ENCODE results near the gene ZMYM5.
"Not testable (repeated sequence)": the region's sequence is repeated elsewhere in the genome, so short reads cannot be mapped to it uniquely, and the experiment has no call there.

Gene ZMYM5

DNA sequence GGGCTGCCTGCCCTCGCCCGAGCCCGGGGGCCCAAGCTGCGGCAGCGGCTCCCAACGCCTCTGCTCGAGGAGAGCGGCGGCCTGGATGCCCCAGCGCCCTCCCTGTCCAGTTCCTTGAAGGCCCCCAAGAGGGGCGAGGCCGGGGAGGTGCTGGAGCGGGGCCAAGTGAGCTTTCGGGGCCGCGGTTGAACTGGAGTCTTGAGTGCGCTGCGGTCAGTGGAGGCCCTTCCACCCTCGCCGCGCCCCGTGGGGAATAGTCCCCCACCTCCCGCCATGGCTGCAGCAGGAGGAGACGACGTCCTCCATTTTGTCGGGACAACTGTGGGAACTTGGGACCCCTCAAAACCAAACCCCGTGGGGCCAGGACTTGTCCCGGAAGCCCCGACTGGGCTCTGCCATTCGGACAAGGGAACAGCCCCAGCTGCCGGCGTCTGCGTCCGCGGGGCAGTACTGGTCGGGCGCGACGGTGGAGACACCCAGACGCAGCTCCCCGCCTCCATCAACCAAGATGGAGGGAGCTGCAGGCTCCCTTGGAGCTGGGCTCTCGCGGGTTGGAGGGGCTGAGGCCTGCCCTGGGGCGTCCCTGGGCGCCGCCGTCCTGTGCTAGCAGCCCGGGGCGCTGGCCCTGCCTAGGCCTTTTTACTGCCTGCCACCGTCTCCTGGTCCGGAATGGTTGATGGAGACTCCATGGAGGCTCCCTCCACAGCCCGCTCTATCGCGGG, 736 bp upstream of the ZMYM5 start:
- Histone ChIP-seq H3K4me3 (ENCODE audit: low read depth in 1 of 5, low read length in 5 of 5) (peak overlapping the region in 4 of 5 donors; percentile 77 to 85 (median 78)), H3K9me3 (ENCODE audit: control insufficient read depth in 5 of 5, low read length in 5 of 5) (no peaks in the 10 kb centered on the region), H3K27ac (ENCODE audit: low read depth, low read length) (peak overlapping the region; percentile 92), H3K4me1 (ENCODE audit: control insufficient read depth in 5 of 5, insufficient read depth in 5 of 5, low read length in 5 of 5) (peaks cover 0 to 35% (median 22%) of the 10 kb centered on the region in 5 donors), H3K36me3 (ENCODE audit: control insufficient read depth in 5 of 5, insufficient read depth in 5 of 5, low read length in 5 of 5) (no peaks in the 10 kb centered on the region), H3K9ac (ENCODE audit: low read length in 5 of 5) (peak overlapping the region in 4 of 5 donors; percentile 66 to 93 (median 80)), H3K27me3 (ENCODE audit: control insufficient read depth in 5 of 5, insufficient read depth in 4 of 5, low read length in 5 of 5) (no peaks in the 10 kb centered on the region)

DNA sequence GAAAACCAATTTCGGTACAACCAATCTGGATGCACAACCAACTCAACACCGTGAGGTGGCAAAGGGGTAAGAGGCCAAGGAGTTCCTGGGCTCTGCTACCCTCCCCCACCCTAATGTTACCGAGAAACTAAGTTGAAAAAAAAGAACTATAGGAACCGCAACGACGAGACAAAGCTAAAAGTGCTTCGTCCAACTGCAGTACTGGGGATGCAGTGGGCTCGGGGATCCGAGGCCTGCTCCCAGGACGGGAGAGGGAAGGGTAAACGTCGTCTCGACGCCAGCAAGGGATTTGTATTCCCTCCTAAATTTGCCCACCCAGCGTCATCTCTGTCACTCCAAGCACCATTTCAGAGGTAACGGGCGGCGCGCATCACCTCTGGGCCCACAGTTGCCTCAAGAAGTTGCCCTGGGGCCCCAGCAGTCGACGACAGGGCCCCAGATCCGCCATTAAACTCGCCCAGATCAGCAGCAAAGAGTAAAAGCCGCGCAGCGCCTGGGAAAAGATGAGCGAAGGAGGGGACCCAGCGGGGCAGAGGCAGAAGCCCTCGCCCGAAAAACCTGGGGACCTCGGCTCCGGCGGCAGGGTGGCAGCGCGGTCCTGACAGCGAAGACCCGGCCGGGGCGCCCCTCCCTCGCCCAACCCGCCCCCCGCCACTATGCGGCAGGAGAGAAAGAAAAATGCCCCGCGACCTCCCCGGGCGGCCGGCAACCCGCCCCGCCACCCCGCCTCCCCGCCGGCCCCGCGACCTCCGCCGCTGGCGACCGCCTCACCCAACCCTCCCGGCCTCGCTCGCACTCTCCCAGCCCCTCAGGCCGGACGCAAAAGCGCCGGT, 752 bp downstream of the ZMYM5 start:
- peak overlapping the region; percentile 80 to 96 (median 93) for H3K9ac ChIP-seq (ENCODE audit: low read length in 5 of 5)
- peak overlapping the region; percentile 77 to 92 (median 88) for H3K4me3 ChIP-seq (ENCODE audit: low read depth in 1 of 5, low read length in 5 of 5)
- no peaks in the 10 kb centered on the region for H3K27me3 ChIP-seq (ENCODE audit: control insufficient read depth in 5 of 5, insufficient read depth in 4 of 5, low read length in 5 of 5)
- no peaks in the 10 kb centered on the region for H3K9me3 ChIP-seq (ENCODE audit: control insufficient read depth in 5 of 5, low read length in 5 of 5)
- H3K4me1 ChIP-seq (ENCODE audit: control insufficient read depth in 5 of 5, insufficient read depth in 5 of 5, low read length in 5 of 5) = peaks cover 0 to 35% (median 22%) of the 10 kb centered on the region in 5 donors
- H3K27ac ChIP-seq (ENCODE audit: low read depth, low read length) = peak overlapping the region; percentile 95
- peaks cover 0 to 6% (median 0%) of the 10 kb centered on the region in 5 donors for H3K36me3 ChIP-seq (ENCODE audit: control insufficient read depth in 5 of 5, insufficient read depth in 5 of 5, low read length in 5 of 5)

- H3K27ac ChIP-seq (ENCODE audit: low read depth, low read length) = peak overlapping the region; percentile 95
Measured at GRCh38 chr13:19861762-19862161, 1.7 kb downstream of the ZMYM5 start.

DNA sequence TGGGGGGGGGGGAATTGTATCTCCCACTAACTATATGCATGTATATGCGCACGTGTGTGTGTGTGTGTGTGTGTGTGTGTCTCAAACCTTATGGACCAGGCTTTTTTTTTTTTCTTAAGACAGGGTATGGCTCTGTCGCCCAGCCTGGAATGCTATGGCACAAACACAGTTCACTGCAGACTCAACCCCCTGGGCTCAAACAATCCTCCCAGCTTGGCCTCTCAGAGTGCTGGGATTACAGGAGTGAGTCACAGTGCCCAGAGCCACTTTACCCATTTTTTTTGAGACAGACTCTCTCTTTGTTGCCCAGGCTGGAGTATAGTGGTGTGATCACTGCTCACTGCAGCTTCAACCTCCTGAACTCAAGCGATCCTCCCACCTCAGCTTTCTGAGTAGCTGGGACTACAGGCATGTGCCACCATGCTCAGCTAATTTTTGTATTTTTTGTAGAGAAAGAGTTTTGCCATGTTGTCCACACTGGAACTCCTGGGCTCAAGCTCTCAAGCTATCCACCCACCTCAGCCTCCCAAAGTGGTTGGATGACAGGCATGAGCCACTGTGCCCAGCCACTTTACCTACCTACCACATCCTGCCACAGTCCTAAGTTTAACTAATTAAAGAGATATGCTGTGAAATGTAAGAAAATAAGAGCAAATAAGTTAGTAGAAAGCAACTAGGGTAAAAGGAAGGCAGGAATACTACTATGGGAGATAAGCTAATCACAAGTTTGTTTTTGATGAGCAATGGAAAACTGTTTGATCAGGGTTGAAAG, 2.4 kb downstream of the ZMYM5 start:
- Histone ChIP-seq H3K9ac (ENCODE audit: low read length in 5 of 5) (peak overlapping the region in 1 of 5 donors; percentile 62), H3K27me3 (ENCODE audit: control insufficient read depth in 5 of 5, insufficient read depth in 4 of 5, low read length in 5 of 5) (no peaks in the 10 kb centered on the region), H3K36me3 (ENCODE audit: control insufficient read depth in 5 of 5, insufficient read depth in 5 of 5, low read length in 5 of 5) (peaks cover 0 to 6% (median 0%) of the 10 kb centered on the region in 5 donors), H3K4me1 (ENCODE audit: control insufficient read depth in 5 of 5, insufficient read depth in 5 of 5, low read length in 5 of 5) (peaks cover 0 to 35% (median 22%) of the 10 kb centered on the region in 5 donors), H3K9me3 (ENCODE audit: control insufficient read depth in 5 of 5, low read length in 5 of 5) (no peaks in the 10 kb centered on the region), H3K27ac (ENCODE audit: low read depth, low read length) (peak overlapping the region; percentile 95), H3K4me3 (ENCODE audit: low read depth in 1 of 5, low read length in 5 of 5) (peak overlapping the region in 2 of 5 donors; percentile 4 to 92)

More at GRCh38 chr13:19861762-19862161, 1.7 kb downstream of the ZMYM5 start:
- Histone ChIP-seq H3K27me3 (ENCODE audit: control insufficient read depth in 5 of 5, insufficient read depth in 4 of 5, low read length in 5 of 5) (no peaks in the 10 kb centered on the region), H3K9ac (ENCODE audit: low read length in 5 of 5) (peak overlapping the region in 4 of 5 donors; percentile 59 to 96 (median 92)), H3K4me1 (ENCODE audit: control insufficient read depth in 5 of 5, insufficient read depth in 5 of 5, low read length in 5 of 5) (peaks cover 0 to 35% (median 22%) of the 10 kb centered on the region in 5 donors), H3K36me3 (ENCODE audit: control insufficient read depth in 5 of 5, insufficient read depth in 5 of 5, low read length in 5 of 5) (peaks cover 0 to 6% (median 0%) of the 10 kb centered on the region in 5 donors), H3K4me3 (ENCODE audit: low read depth in 1 of 5, low read length in 5 of 5) (peak overlapping the region; percentile 77 to 92 (median 88)), H3K9me3 (ENCODE audit: control insufficient read depth in 5 of 5, low read length in 5 of 5) (no peaks in the 10 kb centered on the region)

DNA sequence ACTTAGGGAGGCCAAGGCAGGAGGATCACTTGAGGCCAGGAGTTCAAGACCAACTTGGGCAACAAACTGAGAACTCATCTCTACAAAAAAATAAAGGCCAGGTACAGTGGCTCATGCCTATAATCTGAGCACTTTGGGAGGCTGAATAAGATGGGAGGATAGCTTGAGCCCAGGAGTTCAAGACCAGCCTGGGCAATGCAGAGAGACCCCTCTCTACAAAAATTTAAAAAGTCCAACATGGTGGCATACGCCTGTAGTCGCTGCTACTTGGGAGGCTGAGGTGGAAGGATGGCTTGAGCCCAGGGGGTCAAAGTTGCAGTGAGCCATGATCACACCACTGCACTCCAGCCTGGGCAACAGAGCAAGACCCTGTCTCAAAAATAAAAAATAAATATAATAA, 5.8 kb downstream of the ZMYM5 start:
- not testable (repeated sequence) for H3K27me3 ChIP-seq (ENCODE audit: control insufficient read depth in 5 of 5, insufficient read depth in 4 of 5, low read length in 5 of 5); H3K36me3 ChIP-seq (ENCODE audit: control insufficient read depth in 5 of 5, insufficient read depth in 5 of 5, low read length in 5 of 5); H3K9me3 ChIP-seq (ENCODE audit: control insufficient read depth in 5 of 5, low read length in 5 of 5); H3K4me3 ChIP-seq (ENCODE audit: low read depth in 1 of 5, low read length in 5 of 5); H3K9ac ChIP-seq (ENCODE audit: low read length in 5 of 5); H3K27ac ChIP-seq (ENCODE audit: low read depth, low read length)
- H3K4me1 ChIP-seq (ENCODE audit: control insufficient read depth in 5 of 5, insufficient read depth in 5 of 5, low read length in 5 of 5) = peaks cover 0 to 23% (median 20%) of the 10 kb centered on the region in 5 donors

DNA sequence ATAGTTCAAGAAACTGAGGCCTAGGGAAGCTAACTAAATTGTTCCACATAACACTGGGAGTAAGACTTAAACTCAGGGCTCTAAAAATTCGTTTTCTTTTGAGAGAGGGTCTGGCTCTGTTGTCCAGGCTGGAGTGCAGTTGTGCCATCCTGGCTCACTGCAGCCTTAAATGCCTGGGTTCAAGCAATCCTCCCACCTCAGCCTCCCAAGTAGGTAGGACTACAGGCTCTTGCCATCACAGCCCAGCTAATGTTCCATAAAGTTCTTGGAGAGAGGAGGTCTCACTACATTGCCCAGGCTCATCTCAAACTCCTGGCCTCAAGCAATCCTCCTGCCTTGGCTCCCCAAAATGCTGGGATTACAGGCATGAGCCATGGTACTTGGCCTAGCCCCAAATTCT, 10.7 kb downstream of the ZMYM5 start:
- Histone ChIP-seq H3K36me3 (ENCODE audit: control insufficient read depth in 5 of 5, insufficient read depth in 5 of 5, low read length in 5 of 5) (peaks cover 13 to 28% (median 14%) of the 10 kb centered on the region in 5 donors), H3K4me3 (ENCODE audit: low read depth in 1 of 5, low read length in 5 of 5) (no peak overlapping the region)

DNA sequence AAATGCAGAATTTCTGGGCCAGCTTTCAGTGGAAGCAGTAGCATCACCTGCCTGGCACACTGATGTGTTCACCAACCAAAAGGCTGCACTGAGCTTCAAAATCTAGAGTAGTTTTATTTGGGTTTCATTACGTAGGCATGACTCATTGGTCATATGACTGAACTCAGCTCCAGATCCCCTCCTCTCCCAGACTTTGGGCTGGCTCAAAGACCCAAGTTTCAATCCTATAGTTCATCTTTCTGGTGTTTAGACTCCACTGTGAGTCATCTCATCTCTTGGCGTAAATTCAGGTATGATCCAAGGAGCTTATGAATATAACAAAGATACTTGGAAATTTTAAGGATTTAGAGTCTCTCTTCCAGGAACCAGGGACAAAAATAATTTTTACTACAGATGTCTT, 17.7 kb downstream of the ZMYM5 start:
- Histone ChIP-seq H3K4me1 (ENCODE audit: control insufficient read depth in 5 of 5, insufficient read depth in 5 of 5, low read length in 5 of 5) (peaks cover 0 to 13% (median 3%) of the 10 kb centered on the region in 5 donors), H3K27me3 (ENCODE audit: control insufficient read depth in 5 of 5, insufficient read depth in 4 of 5, low read length in 5 of 5) (no peaks in the 10 kb centered on the region), H3K9me3 (ENCODE audit: control insufficient read depth in 5 of 5, low read length in 5 of 5) (no peaks in the 10 kb centered on the region), H3K4me3 (ENCODE audit: low read depth in 1 of 5, low read length in 5 of 5) (no peak overlapping the region), H3K9ac (ENCODE audit: low read length in 5 of 5) (no peak overlapping the region), H3K27ac (ENCODE audit: low read depth, low read length) (peak overlapping the region; percentile 17), H3K36me3 (ENCODE audit: control insufficient read depth in 5 of 5, insufficient read depth in 5 of 5, low read length in 5 of 5) (peaks cover 3 to 19% (median 7%) of the 10 kb centered on the region in 5 donors)

More for the DNA sequence above, 10.7 kb downstream of the ZMYM5 start:
- H3K9me3 ChIP-seq (ENCODE audit: control insufficient read depth in 5 of 5, low read length in 5 of 5) = no peaks in the 10 kb centered on the region
- H3K27ac ChIP-seq (ENCODE audit: low read depth, low read length) = no peak overlapping the region
- H3K9ac ChIP-seq (ENCODE audit: low read length in 5 of 5) = no peak overlapping the region
- H3K4me1 ChIP-seq (ENCODE audit: control insufficient read depth in 5 of 5, insufficient read depth in 5 of 5, low read length in 5 of 5) = peaks cover 0 to 3% (median 0%) of the 10 kb centered on the region in 5 donors
- H3K27me3 ChIP-seq (ENCODE audit: control insufficient read depth in 5 of 5, insufficient read depth in 4 of 5, low read length in 5 of 5) = no peaks in the 10 kb centered on the region

DNA sequence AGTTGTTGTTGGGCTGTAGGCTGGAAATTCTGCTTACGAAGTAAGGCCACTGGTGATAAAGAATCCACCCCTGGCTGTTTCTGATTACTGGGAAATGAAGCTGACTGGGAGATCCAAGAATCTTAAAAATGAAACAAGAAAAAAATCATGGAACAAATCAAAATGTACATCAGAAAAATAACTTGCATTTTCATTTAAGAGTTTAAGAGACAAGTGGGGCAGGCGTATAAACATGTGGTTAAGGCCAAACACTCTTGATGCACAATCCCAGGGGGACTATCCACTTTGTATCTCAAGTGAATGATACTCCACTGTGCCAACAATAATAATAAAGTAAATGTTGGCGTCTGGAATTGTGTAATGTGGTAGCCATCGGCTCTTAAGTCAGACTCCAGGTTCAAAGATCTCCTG, 24.6 kb downstream of the ZMYM5 start:
- Histone ChIP-seq H3K9me3 (ENCODE audit: control insufficient read depth in 5 of 5, low read length in 5 of 5) (no peaks in the 10 kb centered on the region), H3K27me3 (ENCODE audit: control insufficient read depth in 5 of 5, insufficient read depth in 4 of 5, low read length in 5 of 5) (no peaks in the 10 kb centered on the region), H3K9ac (ENCODE audit: low read length in 5 of 5) (no peak overlapping the region), H3K27ac (ENCODE audit: low read depth, low read length) (peak overlapping the region; percentile 81), H3K4me3 (ENCODE audit: low read depth in 1 of 5, low read length in 5 of 5) (peak overlapping the region in 1 of 5 donors; percentile 13), H3K36me3 (ENCODE audit: control insufficient read depth in 5 of 5, insufficient read depth in 5 of 5, low read length in 5 of 5) (peaks cover 3 to 29% (median 14%) of the 10 kb centered on the region in 5 donors), H3K4me1 (ENCODE audit: control insufficient read depth in 5 of 5, insufficient read depth in 5 of 5, low read length in 5 of 5) (peaks cover 0 to 35% (median 10%) of the 10 kb centered on the region in 5 donors)

DNA sequence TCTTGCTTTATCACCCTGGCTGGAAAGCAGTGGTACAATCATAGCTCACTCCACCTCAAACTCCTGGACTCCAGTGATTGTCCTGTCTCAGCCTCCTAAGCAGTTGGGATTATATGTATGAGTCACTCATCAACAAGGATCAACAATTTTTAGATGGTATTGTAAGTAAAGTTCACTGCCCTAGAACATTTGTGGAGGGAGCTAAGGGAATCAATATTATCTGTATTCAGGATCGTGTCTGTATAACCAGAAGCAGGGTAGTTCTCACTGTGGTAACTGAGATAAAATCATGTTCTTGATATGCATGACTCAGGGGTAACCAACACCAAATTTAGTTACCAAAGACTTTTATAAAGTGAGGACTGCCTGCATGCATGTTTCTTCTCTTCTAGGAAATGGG, 27.0 kb downstream of the ZMYM5 start:
- H3K27me3 ChIP-seq (ENCODE audit: control insufficient read depth in 5 of 5, insufficient read depth in 4 of 5, low read length in 5 of 5) = no peaks in the 10 kb centered on the region
- H3K27ac ChIP-seq (ENCODE audit: low read depth, low read length) = no peak overlapping the region
- peaks cover 0 to 35% (median 10%) of the 10 kb centered on the region in 5 donors for H3K4me1 ChIP-seq (ENCODE audit: control insufficient read depth in 5 of 5, insufficient read depth in 5 of 5, low read length in 5 of 5)
- H3K9me3 ChIP-seq (ENCODE audit: control insufficient read depth in 5 of 5, low read length in 5 of 5) = no peaks in the 10 kb centered on the region
- H3K36me3 ChIP-seq (ENCODE audit: control insufficient read depth in 5 of 5, insufficient read depth in 5 of 5, low read length in 5 of 5) = peaks cover 3 to 35% (median 22%) of the 10 kb centered on the region in 5 donors
- H3K4me3 ChIP-seq (ENCODE audit: low read depth in 1 of 5, low read length in 5 of 5) = no peak overlapping the region
- H3K9ac ChIP-seq (ENCODE audit: low read length in 5 of 5) = no peak overlapping the region
